Thyroid gland (tissue), 4 donors: ENCODE data around the gene ZMIZ1.

ENCODE experiments used
- POLR2A ChIP-seq, 2 donors: fragments of 450-650 bp; IDR thresholded peaks; one replicate each; pipeline ENCODE4 v1.6.1; 2017; ENCODE audit warnings: antibody characterized with exemption in 2 of 2, mild to moderate bottlenecking in 2 of 2, moderate library complexity in 1 of 2
- TF ChIP-seq, protein P1 (sequence below), 6 experiments: fragments of 200-600 bp in 3 of 6; fragments of 450-650 bp in 3 of 6; sonication (generic) in 3 of 6; IDR thresholded peaks; one replicate each; pipeline ENCODE4 v1.5.1; 2016 to 2019; ENCODE audit warnings: antibody characterized with exemption in 6 of 6, mild to moderate bottlenecking in 2 of 6, inconsistent platforms in 1 of 6, moderate library complexity in 1 of 6

DNA sequence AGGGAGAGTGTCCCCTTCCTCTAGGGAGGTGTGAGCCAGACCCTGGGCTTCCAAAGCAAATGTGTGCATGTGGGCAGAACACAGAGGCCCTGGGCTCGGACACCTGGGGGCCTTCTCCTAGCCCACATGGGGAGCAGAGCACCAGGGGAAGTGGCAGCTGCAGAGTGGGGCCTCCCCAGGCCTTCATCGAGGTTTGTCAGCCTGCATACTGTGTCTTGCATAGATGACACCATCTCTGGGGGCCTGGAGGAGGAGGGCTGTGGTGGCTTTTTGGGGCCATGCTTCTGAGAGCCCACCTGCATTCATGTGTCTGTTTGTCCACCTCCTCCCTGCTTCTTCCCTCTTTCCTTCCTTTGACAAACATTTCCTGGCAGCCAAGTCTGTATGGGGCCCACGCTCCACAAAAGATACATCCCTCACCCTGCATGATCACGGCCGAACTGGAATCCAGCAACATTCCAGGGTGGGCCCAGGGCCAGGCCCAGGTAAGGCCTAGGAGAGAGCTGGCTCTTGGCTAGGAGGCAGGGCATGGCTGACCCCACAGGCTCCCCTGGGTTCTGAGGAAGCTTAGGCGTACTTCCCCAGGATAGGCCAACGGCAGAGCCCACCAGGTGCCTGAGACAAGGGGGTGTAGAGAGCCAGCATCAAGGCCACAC, 79.2 kb downstream of the ZMIZ1 start:
- TF ChIP-seq, protein P1, sequence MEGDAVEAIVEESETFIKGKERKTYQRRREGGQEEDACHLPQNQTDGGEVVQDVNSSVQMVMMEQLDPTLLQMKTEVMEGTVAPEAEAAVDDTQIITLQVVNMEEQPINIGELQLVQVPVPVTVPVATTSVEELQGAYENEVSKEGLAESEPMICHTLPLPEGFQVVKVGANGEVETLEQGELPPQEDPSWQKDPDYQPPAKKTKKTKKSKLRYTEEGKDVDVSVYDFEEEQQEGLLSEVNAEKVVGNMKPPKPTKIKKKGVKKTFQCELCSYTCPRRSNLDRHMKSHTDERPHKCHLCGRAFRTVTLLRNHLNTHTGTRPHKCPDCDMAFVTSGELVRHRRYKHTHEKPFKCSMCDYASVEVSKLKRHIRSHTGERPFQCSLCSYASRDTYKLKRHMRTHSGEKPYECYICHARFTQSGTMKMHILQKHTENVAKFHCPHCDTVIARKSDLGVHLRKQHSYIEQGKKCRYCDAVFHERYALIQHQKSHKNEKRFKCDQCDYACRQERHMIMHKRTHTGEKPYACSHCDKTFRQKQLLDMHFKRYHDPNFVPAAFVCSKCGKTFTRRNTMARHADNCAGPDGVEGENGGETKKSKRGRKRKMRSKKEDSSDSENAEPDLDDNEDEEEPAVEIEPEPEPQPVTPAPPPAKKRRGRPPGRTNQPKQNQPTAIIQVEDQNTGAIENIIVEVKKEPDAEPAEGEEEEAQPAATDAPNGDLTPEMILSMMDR (IDR thresholded peaks at IDR 0.05), result no peak
- TF ChIP-seq POLR2A (IDR thresholded peaks at IDR 0.05), result no peak
